ENCODE results near the gene SLC12A1.

DNA sequence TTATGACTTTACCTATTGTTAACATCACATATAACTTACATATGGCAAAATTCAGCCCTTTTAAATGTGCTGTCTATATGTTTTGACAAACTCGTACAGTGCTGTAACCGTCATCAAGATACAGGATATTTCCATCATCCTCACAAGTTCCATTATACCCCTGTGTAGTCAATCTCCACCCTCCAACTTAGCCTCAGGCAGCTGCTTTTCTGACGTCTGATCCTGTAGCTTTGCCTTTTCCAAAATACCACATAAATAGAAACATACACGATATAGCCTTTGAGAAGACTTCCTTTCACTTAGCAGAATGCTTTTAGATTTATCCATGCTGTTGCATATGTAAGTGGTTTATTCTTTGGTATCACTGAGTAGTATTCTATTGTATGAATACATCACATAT, 47.1 kb downstream of the SLC12A1 start:
- TF ChIP-seq, protein P1, sequence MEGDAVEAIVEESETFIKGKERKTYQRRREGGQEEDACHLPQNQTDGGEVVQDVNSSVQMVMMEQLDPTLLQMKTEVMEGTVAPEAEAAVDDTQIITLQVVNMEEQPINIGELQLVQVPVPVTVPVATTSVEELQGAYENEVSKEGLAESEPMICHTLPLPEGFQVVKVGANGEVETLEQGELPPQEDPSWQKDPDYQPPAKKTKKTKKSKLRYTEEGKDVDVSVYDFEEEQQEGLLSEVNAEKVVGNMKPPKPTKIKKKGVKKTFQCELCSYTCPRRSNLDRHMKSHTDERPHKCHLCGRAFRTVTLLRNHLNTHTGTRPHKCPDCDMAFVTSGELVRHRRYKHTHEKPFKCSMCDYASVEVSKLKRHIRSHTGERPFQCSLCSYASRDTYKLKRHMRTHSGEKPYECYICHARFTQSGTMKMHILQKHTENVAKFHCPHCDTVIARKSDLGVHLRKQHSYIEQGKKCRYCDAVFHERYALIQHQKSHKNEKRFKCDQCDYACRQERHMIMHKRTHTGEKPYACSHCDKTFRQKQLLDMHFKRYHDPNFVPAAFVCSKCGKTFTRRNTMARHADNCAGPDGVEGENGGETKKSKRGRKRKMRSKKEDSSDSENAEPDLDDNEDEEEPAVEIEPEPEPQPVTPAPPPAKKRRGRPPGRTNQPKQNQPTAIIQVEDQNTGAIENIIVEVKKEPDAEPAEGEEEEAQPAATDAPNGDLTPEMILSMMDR (IDR thresholded peaks at IDR 0.05; ENCODE audit: low read length) = no peak
- no peak for TF ChIP-seq EZH2 (IDR thresholded peaks at IDR 0.05; ENCODE audit: borderline replicate concordance, low read length)
